Spleen (tissue), 11 donors: Measurements from ENCODE around the gene ANKRD35. TPM values are rescaled to one million over a fixed set of nuclear protein-coding genes. Genes with fewer than 3 reads are reported as not detected.

Source experiments
- DNase-seq: peaks from one replicate; pipeline ENCODE4 v3.0.0-alpha.2; 2020
- H3K27ac ChIP-seq, 8 donors: fragments of 200-600 bp; sonication (generic) in 7 of 8; 1 replicate in 4 of 8; 2 replicates in 4 of 8; pipeline versions ENCODE4 v1.5.0 to v1.8.0; 2016 to 2021; ENCODE audit warnings: inconsistent platforms in 4 of 8, mild to moderate bottlenecking in 4 of 8, moderate library complexity in 1 of 8
- H3K27me3 ChIP-seq, 7 donors: fragments of 200-600 bp; sonication (generic) in 6 of 7; replicated peaks in 1 of 7; 1 replicate in 4 of 7; 2 replicates in 3 of 7; pipeline versions ENCODE4 v1.5.0 to v1.8.0; 2016 to 2021; ENCODE audit warnings: inconsistent platforms in 3 of 7, mild to moderate bottlenecking in 1 of 7
- H3K36me3 ChIP-seq, 6 donors: fragments of 200-600 bp; sonication (generic) in 5 of 6; 1 replicate in 4 of 6; 2 replicates in 2 of 6; pipeline versions ENCODE4 v1.5.0 to v1.8.0; 2016 to 2021; ENCODE audit warnings: inconsistent platforms in 2 of 6
- H3K4me1 ChIP-seq, 6 donors: fragments of 200-600 bp; sonication (generic) in 5 of 6; 1 replicate in 3 of 6; 2 replicates in 3 of 6; pipeline versions ENCODE4 v1.5.0 to v1.8.0; 2016 to 2021; ENCODE audit warnings: inconsistent platforms in 3 of 6
- H3K4me3 ChIP-seq, 8 donors: fragments of 200-600 bp; sonication (generic) in 7 of 8; 1 replicate in 4 of 8; 2 replicates in 4 of 8; pipeline versions ENCODE4 v1.5.0 to v1.8.0; 2016 to 2021; ENCODE audit warnings: inconsistent platforms in 4 of 8, mild to moderate bottlenecking in 4 of 8, moderate library complexity in 2 of 8
- H3K9me3 ChIP-seq, 8 donors: fragments of 200-600 bp; sonication (generic) in 7 of 8; 1 replicate in 4 of 8; 2 replicates in 4 of 8; pipeline versions ENCODE4 v1.5.0 to v1.8.0; 2016 to 2021; ENCODE audit warnings: inconsistent platforms in 4 of 8
- POLR2A ChIP-seq, 3 donors: fragments of 450-650 bp; IDR thresholded peaks; one replicate each; pipeline ENCODE4 v1.5.1; 2017; ENCODE audit warnings: antibody characterized with exemption in 3 of 3, mild to moderate bottlenecking in 1 of 3
- POLR2AphosphoS5 ChIP-seq, 3 donors: sonication (generic); formaldehyde crosslinking; IDR thresholded peaks; one replicate each; pipeline ENCODE4 v1.5.1; 2017; ENCODE audit warnings: antibody characterized with exemption in 3 of 3
- WGBS, 5 donors: extraction: QIAGEN DNeasy Blood & Tissue Kit in 3 of 5; methylation state at CpG; one replicate each; pipeline versions ENCODE4 v1.1.5 to v1.1.7; 2013 to 2018; 5-methylcytosine and 5-hydroxymethylcytosine counted together
- intact Hi-C: fragments of 100-400 bp; cut with DNase I; formaldehyde crosslinking; loops from one replicate; pipeline ENCODE4 v1.15.0; 2023; ENCODE audit warnings: low total_unique reads
- polyA plus RNA-seq, 3 donors: library from polyadenylated mRNA; stranded (reverse); fragments of 200-250 nt; gene quantifications; one replicate each; pipeline ENCODE4 v1.2.1, GENCODE V29; 2013
- total RNA-seq, 7 donors: library from RNA; depleted of rRNA in 3 of 7; stranded (reverse); fragments of >200 nt in 3 of 7; fragmentation: NEBNext Ultra II Directional in 4 of 7; extraction: Animal tissue kit (Norgen Biotek cat#: 25700) in 4 of 7; gene quantifications; one replicate each; pipeline versions ENCODE4 v1.1.0 to v1.2.1, GENCODE V29; 2016 to 2021
- TF ChIP-seq, protein P1 (sequence below), 11 experiments: fragments of 200-600 bp in 7 of 11; fragments of 450-650 bp in 4 of 11; sonication (generic) in 4 of 11; IDR thresholded peaks in 8 of 11; conservative IDR thresholded peaks in 3 of 11; 1 replicate in 7 of 11; 2 replicates in 4 of 11; pipeline versions ENCODE4 v1.4.0 to v1.8.0; 2016 to 2021; ENCODE audit warnings: antibody characterized with exemption in 11 of 11, inconsistent platforms in 4 of 11, mild to moderate bottlenecking in 1 of 11
- donor health status: healthy with polysubstance abuse.
- donor health status: DM: no; HTN: no; CAD: no; lungs with moderate emphysema.
- donor health status: DM: no; HTN: no; CAD: no.
- donor health status: Bipolar disorder and iron deficiency.
- donor health status: healthy.
- donor health status: DM: no; HTN: no; CAD: no.
- donor health status: DM: yes; HTN: yes; CAD: no.

The ANKRD35 gene
- total and polyA plus RNA-seq, 10 donors: 0.26 to 1.3 (median 0.49) TPM

DNA sequence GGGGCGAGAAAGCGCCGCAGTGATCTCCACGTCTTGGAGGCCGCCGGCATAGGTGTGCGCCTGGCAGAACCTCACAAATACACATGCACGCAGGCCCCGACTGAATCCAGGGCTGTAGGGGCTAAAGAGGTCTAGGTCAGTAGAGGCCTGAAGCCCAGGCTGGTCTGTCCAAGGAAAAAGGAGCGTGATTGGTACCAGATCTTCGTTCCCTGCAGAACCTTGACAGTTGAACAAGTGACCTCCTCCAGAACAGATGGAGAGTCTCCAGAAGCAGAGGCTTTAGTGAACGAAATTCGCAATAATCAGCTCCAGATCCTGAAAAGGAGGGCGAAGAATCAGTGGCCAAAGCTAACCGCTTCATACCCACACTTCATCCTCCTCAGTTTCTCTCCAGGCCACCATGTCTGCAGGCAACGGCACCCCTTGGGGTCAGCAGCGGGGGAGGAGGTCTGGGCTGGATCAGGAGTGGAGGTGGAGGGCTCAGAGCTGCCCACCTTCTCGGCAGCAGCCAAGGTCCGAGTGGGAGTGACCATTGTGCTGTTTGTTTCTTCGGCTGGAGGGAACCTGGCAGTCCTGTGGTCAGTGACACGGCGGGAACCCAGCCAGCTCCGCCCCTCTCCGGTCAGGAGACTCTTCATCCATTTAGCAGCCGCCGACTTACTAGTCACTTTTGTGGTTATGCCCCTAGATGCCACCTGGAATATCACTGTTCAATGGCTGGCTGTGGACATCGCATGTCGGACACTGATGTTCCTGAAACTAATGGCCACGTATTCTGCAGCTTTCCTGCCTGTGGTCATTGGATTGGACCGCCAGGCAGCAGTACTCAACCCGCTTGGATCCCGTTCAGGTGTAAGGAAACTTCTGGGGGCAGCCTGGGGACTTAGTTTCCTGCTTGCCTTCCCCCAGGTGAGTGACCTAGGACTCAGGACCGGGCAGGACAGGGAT is 33.6 kb upstream of the ANKRD35 start:
- H3K27ac ChIP-seq: peak overlapping the region; percentile 84 to 93 (median 92)
- H3K4me3 ChIP-seq: peak overlapping the region; percentile 82 to 92 (median 88)
- intact Hi-C loops: no loop called here
- H3K27me3 ChIP-seq: no peaks in the 10 kb centered on the region
- no peaks in the 10 kb centered on the region for H3K9me3 ChIP-seq
- H3K36me3 ChIP-seq: peaks cover 0 to 57% (median 30%) of the 10 kb centered on the region in 6 donors
- TF ChIP-seq, protein P1, sequence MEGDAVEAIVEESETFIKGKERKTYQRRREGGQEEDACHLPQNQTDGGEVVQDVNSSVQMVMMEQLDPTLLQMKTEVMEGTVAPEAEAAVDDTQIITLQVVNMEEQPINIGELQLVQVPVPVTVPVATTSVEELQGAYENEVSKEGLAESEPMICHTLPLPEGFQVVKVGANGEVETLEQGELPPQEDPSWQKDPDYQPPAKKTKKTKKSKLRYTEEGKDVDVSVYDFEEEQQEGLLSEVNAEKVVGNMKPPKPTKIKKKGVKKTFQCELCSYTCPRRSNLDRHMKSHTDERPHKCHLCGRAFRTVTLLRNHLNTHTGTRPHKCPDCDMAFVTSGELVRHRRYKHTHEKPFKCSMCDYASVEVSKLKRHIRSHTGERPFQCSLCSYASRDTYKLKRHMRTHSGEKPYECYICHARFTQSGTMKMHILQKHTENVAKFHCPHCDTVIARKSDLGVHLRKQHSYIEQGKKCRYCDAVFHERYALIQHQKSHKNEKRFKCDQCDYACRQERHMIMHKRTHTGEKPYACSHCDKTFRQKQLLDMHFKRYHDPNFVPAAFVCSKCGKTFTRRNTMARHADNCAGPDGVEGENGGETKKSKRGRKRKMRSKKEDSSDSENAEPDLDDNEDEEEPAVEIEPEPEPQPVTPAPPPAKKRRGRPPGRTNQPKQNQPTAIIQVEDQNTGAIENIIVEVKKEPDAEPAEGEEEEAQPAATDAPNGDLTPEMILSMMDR (IDR thresholded peaks at IDR 0.05 in 8 of 11, conservative IDR thresholded peaks at IDR 0.05 in 3 of 11): no peak
- TF ChIP-seq POLR2AphosphoS5 (IDR thresholded peaks at IDR 0.05) (peak in 1 of 3 donors; percentile 44), POLR2A (IDR thresholded peaks at IDR 0.05) (no peak)
- DNase-seq: peak; percentile 89
- WGBS, 5 donors: 1 to 15% (median 7%) methylated on average over 31 to 33 of the region's 33 CpGs
- peaks cover 10 to 75% (median 38%) of the 10 kb centered on the region in 6 donors for H3K4me1 ChIP-seq

- Histone ChIP-seq H3K27me3 (no peaks in the 10 kb centered on the region), H3K27ac (peak within 1 kb of the TSS; percentile 84 to 93 (median 92)), H3K4me3 (peak within 1 kb of the TSS; percentile 82 to 92 (median 88)), H3K4me1 (peaks cover 10 to 71% (median 37%) of the 10 kb centered on the region in 6 donors), H3K36me3 (peaks cover 0 to 57% (median 31%) of the 10 kb centered on the region in 6 donors), H3K9me3 (no peaks in the 10 kb centered on the region)
- 0 to 1% (median 0%) methylated on average over 49 to 51 of the region's 51 CpGs for WGBS, 5 donors
- TF ChIP-seq POLR2AphosphoS5 (IDR thresholded peaks at IDR 0.05) (peak; percentile 93 to 95 (median 93)), POLR2A (IDR thresholded peaks at IDR 0.05) (peak in 1 of 3 donors; percentile 27)
- TF ChIP-seq, protein P1 (IDR thresholded peaks at IDR 0.05 in 8 of 11, conservative IDR thresholded peaks at IDR 0.05 in 3 of 11): peak in 2 of 11 experiments; percentile 17 to 25
- DNase-seq: peak; percentile 97
- intact Hi-C loops: no loop called here
Measured at GRCh38 chr1:145918144-145918991, 32.7 kb upstream of the ANKRD35 start, which contains the start of gene PEX11B. PEX11B (minus strand) TSS chr1:145918717; CDS start chr1:145918688, 29 bp downstream.

GRCh38 chr1:145917595-145917994 is 31.9 kb upstream of the ANKRD35 start:
- TF ChIP-seq POLR2A (IDR thresholded peaks at IDR 0.05) (no peak), POLR2AphosphoS5 (IDR thresholded peaks at IDR 0.05) (no peak)
- TF ChIP-seq, protein P1 (IDR thresholded peaks at IDR 0.05 in 8 of 11, conservative IDR thresholded peaks at IDR 0.05 in 3 of 11): no peak
- 73 to 89% (median 84%) methylated on average over 5 of the region's 5 CpGs for WGBS, 5 donors
- H3K27me3 ChIP-seq: no peaks in the 10 kb centered on the region
- peak overlapping the region in 7 of 8 donors; percentile 84 to 93 (median 93) for H3K27ac ChIP-seq
- no peak for DNase-seq
- intact Hi-C loops: no loop called here
- peaks cover 0 to 57% (median 27%) of the 10 kb centered on the region in 6 donors for H3K36me3 ChIP-seq
- H3K9me3 ChIP-seq: no peaks in the 10 kb centered on the region
- H3K4me3 ChIP-seq: peak overlapping the region; percentile 82 to 92 (median 88)
- peaks cover 10 to 63% (median 34%) of the 10 kb centered on the region in 6 donors for H3K4me1 ChIP-seq
